NCI-H1436 (cell line): ENCODE data around the gene CD59.
A peak's percentile ranks its signal among the peaks of the same experiment; 100 is the strongest.

Experiments used
- DNase-seq: peaks from one replicate; lab custom pipeline; 2025; lab: John Stamatoyannopoulos, UW

The CD59 gene, protein sequence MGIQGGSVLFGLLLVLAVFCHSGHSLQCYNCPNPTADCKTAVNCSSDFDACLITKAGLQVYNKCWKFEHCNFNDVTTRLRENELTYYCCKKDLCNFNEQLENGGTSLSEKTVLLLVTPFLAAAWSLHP

DNA sequence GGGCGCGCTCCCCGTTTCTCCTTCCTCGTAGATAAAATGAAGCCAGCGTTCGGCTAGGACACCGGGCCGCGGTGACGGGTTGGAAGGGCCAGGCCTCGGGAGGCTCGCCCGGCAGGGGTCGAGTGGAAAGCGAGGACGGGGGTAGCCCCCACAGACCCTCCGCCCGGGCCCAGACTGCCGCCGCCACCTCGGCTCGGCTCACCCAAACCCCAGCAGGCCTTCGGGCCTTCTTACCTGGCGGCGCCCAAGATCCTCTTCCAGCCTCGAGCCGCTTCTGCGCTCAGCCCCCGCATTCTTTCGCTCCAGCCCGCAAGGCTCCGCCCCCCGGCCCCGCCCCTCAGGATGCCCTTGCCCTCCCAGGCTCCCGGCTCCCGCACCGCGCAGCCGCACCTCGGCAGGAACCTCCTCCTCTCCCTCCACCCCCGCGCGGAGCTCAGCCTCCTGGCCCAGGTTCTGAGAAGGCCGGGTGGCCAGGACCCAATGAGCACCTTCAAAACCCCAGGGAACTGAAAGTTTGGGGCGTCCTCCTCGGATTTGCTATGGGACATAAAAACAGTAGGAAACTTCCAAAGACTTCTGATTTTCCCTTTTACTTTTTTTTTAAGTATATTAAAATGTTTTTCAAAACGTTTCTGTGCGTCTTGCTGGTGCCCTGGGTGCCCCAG, at the start of gene CD59:
TSS of gene CD59 (minus strand) at position 276 of the 665 bp plus-strand sequence. CDS start 13,978 bp downstream, outside the sequence.
- peak; percentile 88 for DNase-seq

DNA sequence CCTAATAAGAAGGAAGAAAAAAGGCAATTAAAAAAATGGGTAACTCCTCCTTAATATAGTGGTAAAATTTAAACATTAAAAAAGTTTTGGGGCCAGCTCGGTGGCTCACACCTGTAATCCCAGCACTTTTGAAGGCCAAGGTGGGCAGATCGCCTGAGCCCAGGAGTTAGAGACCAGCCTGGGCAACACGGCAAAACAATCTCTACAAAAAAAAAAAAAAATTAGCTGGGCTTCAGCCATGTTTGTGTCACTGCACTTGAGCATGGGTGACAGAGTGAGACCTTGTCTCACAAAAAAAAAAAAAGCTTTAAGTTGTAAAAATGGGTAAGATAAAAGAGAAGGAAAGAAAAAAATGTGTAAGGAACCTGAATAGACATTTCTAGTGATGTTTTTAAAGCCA, 49.4 kb upstream of the CD59 start:
- no peak for DNase-seq

DNA sequence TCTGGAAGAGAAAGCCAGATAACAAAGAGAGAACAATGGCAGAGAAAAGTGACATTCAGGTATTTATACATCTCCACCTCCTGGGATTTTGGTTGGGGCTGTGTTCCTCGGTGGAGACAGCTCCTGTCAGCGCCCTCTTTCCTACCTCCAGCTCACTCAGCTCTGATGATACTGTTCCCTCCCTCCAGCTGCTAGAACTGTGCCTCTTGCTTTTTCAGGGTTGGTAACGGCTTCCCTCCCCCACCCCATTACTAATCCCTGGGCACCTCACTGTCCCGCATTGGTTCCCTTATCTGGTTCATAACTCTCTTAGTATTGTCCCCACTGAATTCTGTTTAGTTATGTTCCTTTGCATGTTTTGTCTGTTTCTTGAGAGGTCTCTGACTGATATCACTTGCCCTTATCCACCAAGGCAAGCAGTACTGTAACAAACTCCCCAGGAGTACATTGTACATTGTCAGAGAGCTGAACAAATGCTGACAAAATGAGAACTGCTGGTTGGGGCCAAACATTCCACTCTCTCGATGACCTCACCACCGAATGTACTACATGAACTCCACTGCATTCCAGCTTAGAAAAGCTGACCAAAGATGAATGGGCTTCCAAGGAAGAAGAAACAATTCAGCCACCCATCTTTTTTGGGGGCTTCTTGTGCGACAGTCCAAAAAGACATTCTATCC, 43.8 kb upstream of the CD59 start:
- DNase-seq: no peak

DNA sequence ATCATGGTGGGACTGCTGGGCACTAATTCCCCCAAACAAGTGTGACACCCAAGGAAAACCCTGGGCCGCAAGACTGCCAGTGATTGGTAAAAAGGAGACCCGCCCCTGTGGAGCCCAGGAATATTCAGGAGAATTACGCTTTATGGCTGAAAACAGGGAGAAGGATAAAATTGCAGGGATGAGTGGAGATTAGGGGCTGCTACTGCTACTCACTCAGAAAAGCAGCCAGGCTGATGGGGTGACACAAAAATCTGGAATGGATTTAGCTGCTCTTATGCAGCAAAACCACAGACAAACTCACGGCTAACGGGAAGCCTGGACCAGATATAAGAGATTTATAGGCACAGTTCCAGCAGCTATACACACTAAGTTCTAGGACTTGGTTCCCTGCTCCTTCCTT, 42.5 kb upstream of the CD59 start:
- DNase-seq: no peak

DNA sequence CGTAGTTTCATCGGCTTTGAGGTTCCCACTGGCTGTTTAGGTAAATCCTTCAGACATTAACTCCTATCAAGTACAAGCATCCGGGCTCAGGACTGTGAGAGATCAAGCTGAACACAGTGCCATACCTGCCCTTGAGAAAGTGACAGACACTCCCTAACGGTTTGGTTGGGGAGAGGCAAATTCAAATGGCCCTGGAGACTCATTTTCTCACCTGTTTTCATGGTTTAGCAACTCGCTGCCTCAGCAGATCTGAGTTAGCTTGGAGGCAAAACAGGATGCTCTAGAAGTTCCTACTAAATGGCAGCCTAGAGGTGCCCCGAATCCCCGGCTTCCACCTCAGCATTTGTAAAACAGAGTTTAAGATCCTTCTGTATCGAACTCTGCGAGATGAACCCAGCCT, 41.7 kb upstream of the CD59 start:
- no peak for DNase-seq

DNA sequence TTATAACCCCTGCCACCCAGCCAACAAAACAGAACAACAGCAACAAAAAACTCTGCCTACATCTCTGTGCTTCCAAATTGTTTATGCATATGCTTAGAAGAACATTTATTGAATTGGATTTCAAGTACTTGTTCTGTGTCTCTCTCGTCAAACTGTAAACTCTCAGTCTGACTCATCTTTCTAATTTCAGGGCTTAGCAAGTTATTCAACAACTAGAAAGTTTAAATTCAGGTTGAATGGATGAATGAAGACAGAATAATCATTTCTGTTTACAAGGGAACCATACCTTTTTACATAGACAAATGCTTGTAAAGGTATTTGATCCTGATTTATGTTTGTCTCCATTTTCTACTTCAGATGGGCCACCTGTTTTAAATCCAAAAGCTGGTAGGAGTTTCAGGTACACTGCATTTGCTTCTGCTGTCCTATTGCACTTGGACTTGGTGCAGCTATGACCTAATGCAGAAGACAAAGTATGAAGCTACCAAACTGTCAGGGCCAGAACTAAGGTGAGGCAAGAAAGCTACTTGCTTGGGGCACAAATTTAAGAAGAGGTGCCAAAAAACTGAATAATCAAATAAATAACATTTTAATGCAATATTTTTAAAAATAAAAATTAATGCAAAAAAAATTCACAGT, 39.7 kb upstream of the CD59 start:
- no peak for DNase-seq

DNA sequence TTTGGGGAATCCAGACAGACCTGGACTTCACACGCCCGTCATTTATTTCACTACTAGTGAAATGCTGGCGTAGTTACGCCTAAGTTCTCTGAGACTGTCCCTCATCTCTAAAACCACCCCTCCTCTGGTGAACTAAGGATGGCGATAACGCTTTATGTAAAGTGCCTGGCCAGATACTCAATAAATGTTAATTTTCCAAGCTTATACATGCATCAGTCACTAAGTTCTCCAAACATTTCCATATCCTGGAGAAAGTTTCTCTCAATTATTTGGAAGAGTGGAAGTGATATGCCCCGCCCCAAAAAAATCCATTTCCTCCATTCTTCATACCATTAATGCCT, 39.2 kb upstream of the CD59 start:
- no peak for DNase-seq

DNA sequence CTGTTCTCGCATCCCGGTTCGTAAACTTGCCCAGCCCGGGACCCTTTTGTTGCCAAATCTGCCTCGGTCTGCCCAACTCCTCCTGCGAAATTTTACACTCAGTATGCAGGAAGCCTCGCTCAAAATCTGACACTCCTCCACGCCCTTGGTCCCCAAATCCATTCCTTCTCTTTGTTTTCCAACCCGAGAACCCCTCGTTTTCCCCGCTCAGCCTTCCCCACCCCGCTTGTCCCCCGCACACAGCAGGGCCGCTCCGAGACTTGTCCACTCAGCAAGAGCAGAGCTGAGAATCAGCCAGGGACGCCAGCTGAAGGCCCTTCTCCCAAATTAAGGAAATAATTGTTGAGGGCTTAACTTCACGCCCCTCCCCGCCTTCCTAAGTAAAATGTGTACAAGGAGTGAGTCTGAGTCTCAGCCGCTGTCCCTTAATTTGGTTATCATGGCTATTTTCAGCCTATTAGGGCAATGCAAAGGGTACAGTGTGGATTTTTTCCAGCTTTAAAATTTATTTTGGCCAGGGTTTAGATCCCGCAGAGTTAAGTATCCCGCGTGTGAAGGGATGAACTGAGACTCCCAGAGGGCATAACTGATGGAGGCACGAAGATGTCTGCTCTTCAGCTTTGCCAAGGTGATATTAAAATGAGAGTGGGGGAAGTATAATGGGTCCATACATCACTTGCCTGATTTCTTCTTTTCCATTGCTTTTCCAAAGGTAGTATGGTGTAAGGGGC, 38.7 kb upstream of the CD59 start:
- DNase-seq: no peak

DNA sequence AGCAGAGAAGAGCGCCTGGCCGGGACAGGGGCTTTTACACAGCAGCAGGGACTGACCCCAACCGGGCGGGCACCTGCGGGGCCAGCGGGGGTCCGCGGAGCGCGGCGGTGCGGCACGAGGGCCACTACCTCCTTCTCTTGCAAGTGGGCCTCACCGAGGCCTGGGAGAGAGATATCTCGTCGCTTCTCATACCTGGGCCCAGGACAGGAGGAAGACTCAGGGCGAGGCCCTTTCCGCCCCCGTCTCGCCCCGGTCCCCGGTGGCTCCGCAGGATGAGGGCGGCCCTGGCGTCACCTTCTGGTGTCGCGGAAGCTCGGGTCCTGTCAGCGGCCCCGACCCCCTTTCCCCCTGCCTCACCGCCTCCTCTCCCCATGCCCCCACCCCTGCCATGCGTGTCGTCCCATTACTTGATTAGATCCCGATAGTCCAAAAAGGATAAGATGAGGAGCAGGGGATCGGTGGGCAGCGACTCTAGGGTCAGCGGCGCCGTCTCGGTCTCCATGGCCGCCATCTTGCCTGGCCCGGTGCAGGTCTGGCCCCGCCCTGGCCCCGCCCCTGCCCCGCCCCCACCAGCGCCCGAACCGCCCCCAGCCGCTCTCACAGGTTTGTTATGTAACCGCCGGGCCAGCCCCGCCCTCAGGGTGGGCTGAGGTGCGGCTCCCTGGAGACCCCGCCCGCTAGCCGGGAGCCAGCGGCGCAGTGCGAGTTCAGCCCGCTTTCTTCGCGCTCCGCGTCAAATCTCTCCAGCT, 37.9 kb upstream of the CD59 start, which contains the start of gene FBXO3:
TSS of gene FBXO3 (minus strand) at position 534 of the 749 bp plus-strand sequence. CDS start at position 511, 23 bp downstream.
- peak; percentile 91 for DNase-seq

DNA sequence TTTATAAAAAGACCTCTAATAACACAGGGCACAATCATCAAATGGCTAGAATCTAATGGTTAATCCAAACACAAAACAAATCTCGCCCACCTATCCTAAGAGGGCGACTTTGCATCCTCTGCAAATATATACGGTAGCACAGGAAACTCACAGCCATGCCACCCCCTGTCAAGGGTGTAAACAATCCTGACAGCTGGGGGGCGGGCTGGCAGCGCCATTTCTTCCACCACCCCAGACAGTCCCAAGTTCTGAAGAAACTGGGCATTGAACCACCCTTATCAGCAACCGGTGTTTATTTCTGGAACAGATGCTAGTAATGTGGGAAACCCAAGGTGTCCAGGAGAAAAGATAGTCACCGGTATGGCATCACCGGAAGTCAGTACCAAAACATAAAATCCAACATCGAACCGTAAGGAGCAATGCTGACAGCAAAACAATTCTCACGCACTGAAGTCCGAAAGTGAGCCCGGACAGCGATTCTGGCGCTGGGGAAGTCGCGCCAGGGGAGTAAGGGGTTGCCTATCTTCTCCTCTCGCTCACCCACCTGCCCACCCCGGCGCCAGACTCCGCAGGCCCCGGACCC, 37.3 kb upstream of the CD59 start:
- DNase-seq: no peak

DNA sequence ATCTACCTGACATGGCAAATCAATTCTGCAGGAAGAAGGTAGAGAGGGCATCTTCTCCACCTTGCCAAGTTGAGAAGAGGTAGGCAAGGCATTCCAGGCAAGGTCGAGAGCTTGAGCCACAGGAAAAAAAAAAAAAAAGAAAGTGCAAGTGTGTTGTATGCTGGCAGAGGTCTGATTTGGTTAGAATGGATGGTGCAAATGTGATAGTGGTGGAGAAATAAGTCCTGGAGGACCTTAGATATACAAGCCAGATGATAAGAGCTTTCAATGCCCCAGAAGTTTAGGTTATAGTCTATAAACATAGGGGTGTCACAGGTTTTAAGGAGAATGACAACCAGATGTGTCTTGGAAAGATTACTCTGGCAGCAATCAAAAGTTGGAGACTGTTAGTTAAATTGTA, 36.6 kb upstream of the CD59 start:
- DNase-seq: no peak

DNA sequence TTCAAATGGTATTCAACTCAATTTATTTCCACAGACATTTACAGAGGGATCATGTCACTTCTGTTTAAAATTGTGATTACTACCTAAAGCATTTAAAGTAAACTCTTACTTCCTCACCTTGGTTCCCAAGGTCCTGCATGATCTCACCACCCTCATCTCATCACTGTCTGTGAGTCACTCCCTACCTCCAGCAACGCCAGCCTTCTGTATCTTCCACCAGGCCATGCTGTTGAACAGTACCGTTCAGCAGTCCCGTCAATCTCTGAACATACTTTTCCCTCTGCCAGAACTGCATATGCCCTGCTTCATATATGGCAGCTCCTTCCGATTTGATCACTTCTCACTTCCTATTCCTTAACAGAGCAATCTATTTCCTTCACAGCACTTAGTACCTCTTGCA, 36.1 kb upstream of the CD59 start:
- no peak for DNase-seq

DNA sequence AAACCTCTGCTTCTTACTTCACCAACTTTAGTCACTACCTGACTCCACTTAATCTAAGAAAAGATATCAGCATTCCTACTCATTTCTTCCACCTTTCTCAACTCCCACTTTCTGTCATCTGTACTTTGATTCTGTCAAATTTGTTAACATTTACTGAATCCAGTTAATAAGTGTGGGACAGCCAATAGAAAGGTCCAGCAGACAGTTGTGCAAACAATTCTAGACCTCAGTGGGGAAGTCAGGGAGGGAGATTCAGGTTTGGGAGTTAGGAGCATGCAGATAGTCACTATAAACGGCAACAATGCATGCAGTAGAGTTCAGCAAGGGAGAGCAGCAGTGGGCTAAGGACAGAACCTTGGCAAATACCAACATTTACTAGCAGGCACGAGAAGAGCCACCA, 34.0 kb upstream of the CD59 start:
- DNase-seq: no peak

DNA sequence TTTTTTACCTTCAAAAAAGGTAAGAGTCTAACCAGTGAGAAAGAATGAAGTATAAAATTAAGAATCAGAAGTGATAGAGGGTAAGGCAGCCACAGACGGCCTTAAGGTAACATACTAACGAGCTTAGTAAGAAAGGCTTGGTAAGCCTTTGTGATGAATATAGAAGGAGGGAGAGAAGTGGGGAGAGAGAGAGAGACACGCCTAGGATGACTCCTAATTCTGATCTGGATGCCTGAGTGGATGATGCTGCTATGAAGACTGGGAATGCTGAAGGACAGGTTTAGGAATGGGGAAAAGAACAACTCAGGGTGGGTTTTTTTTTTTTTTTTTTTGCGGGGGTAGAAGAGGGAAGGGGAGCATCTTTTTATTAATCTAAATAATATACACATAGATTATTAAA, 33.3 kb upstream of the CD59 start:
- no peak for DNase-seq

DNA sequence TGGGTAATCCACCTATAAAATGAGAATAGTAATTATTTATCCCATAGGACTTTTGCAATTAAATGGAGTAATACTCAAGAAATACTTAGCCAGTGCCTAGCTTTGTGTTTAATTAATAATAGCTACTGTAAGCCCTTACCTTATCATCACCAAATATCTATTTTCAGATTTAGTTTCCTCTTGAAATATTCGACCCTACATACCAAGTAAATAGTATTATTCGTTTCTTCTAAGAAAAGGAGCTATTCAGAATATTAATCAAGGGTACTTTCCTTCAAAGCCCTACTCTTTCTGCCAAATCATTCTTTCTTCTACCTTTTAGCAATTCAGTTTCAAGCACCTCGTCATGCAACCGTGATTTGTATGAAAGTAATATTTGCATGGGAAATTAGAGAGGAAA, 31.4 kb upstream of the CD59 start:
- no peak for DNase-seq

DNA sequence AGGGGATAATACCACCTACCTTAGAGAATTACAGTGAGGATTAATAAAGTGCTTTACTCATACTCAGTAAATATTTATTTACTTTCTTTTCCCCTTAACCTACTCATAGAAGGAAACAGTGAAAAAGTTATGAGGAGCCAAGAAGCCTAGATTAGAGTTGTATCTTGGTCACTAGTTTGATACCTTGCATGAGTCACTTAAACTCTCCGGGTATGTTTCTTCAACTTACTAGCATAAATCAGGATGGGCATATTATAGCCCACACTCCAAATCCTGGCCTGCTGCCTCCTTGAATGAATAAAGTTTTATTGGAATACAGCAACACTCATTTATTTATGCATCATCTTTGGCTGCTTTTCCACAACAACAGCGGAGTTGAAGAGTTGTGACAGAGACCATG, 29.9 kb upstream of the CD59 start:
- DNase-seq: no peak

DNA sequence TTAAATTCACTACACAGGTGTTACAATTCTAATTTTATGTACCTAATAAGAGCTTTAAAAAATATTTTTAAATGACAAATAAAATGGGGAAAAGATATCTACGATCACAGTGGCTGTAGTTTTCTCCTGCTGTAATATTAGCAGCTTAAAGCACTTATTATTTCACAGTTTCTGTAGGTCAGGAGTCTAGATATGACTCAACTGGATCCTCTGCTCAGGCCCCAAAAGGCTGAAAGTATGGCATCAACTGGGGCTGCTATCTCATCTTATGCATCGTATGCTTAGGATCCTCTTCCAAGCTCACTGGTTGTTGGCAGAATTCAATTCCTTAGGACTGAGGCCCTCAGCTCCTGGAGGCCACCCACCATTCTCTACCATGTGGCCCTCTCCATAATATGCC, 25.2 kb upstream of the CD59 start:
- no peak for DNase-seq

DNA sequence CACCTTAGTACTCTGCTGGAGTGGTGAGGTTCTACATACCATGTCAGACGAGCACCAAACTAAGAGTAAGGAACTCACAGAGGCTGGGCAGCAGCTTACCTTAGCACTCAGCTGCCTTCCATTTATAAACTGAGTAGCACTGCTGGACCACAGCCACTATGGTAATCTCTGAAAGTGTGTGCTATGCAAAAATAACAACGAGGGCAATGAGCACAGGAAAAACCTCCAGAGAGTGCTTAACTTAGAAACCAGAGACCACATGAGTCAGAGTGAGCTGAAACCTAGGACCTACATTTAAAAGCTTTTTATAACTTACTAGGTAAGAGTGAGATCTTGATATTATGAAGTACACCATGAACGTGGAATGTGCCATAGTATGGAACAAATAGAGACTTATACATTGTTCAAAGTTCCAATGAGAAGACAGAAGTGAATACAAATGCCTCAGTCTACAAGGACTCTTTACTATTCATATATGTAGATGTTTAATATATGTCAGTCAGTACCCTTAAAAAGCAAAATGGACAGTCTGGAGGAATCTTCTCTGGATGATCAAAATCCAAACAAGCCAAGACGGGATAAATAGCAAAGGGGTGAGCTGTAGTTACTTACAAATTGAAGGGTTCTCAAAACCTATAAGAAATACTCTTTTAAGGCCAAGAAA, 17.2 kb upstream of the CD59 start:
- no peak for DNase-seq

DNA sequence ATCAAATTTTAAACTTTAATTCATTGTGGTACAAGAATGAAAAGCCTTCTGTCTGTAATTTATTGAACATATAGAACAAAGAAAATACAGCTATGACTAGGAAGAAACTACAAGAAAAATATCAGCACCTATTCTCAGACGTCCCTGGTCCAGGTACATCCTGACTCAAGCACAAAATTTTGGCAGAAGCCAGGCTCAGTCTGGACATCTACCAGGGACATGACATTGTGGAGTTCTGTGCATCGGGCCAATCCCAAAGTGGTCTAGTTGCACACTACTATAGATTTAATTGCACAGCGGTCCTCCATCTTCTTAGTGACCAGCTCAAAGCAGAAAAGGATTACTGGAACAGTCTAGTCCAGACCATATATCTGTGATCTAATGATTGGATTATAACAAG, 15.7 kb upstream of the CD59 start:
- DNase-seq: no peak

DNA sequence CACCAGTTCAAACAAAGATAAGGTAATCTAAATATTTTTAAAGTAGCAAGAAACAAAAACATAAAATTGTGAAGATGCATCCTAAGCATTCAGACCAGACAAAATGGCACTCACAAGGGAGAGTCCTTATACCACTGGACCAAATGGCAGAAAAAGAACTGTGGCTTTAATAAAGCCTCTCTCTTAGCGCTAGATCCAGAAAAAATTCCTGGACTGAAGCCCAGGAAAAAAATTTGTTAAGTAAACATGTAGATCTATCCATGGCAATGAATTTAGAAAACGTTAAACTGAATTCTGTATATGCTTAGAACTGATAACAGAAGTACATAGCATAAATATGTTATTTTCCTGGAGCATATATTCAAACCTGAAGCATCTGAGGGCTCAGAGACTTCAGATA, 11.8 kb upstream of the CD59 start:
- no peak for DNase-seq

DNA sequence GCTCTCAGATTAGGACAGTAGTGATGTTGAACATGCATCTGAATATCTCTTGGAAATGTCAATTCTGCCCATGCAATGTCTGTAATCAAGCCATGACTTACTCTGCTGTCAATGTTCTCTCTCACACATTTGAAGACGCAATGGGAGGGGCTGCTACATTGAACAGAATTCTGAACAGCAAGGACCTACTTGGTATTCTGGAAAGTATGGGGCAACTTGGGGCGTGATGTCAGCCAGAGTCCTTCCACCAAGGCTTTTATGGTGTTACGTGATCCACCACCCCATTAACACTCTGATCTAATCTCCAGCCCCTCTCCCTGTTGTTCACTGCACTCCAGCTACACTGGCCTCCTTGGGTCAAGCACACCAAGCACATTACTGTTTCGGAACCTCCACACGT, 7.1 kb upstream of the CD59 start:
- no peak for DNase-seq
